Measurements from ENCODE around the gene ST6GALNAC3. TPM values are rescaled to one million over a fixed set of nuclear protein-coding genes. Genes with fewer than 3 reads are reported as not detected.

The ST6GALNAC3 gene
- total RNA-seq, 2 experiments from 2014 or later: 0.21 to 0.44 TPM

DNA sequence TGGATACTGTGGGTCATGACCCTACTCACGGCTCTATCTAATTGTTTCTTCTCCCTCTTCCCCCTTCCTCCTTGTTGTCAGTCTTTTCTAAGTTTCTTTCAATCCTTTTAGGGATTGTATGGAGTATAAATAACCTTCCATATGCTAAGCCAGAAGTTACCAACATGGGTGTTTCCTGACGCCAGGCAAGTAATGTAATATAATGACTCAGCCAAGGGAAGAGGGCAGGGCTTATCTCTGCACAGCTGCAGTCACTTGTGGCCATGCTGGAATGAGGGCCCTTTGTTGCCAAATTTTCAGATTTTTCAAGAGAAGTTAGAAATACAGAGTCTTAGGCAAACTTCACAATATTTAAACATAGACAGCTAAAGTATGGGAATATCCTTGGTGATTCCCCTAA lies 194.6 kb downstream of the ST6GALNAC3 start:
- CTCF ChIA-PET: interaction anchor here (1.1 kb wide), 1 partner anchor 16 kb away, joined by 5 read pairs; no protein-coding TSS in a partner anchor
- POLR2A ChIA-PET: no interaction called here

DNA sequence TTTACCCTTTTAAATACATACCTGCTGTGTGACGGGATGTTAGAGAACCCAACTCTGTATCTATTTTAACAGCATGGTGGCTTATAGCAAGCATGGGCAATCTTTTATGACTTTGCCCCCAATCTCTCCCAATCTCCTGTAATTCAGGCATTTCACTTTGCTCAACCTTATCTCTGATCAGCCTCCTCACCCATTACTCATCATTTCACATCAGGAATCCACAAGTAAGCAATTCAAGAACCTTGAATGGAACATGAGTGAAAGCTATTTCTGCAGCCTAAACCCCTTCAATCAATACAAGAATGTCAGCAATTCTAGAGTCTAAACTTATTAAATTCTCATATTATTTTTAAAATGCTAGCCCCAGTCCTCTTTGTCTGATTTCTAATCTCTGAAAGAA lies 199.8 kb downstream of the ST6GALNAC3 start:
- POLR2A ChIA-PET: no interaction called here
- CTCF ChIA-PET: no interaction called here

DNA sequence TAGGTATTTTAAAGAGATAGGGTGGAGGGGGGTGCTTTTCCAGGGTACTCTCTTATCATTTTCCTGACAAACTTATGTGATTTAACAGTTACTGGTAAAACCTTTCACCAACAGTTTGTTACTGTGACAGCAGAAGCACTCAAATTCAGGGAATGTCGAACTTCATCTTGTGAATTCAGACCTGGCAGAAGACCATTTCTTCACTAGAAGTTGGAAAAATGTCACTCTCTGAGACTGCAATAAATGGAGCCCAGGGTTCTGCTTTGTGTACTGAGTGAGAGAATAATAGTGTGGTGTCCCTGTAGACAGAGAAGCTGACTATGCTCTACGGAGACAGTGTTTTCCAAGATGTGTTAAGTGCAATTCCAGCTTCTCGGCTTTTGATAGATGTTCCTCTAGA lies 200.2 kb downstream of the ST6GALNAC3 start:
- ChIA-PET CTCF (no interaction called here), POLR2A (no interaction called here)

DNA sequence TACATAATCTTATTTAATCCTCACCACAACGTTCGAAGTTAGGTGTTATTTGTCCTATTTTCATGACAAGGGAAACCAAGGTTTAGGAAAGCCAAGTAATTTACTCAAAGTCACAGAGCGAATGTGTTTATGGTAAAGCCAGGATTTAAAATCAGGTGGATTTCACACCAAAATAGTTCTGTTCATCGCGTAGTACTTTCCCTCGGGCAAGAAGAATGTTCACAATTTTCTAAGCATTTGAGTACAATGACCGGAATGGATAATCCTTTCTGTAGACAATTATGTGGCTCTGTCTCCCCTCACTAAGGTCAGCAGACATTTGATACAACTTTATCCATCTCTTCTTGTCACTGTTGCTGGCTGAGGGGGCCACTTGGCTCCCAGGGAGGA lies 204.2 kb downstream of the ST6GALNAC3 start:
- POLR2A ChIA-PET: no interaction called here
- CTCF ChIA-PET: no interaction called here

DNA sequence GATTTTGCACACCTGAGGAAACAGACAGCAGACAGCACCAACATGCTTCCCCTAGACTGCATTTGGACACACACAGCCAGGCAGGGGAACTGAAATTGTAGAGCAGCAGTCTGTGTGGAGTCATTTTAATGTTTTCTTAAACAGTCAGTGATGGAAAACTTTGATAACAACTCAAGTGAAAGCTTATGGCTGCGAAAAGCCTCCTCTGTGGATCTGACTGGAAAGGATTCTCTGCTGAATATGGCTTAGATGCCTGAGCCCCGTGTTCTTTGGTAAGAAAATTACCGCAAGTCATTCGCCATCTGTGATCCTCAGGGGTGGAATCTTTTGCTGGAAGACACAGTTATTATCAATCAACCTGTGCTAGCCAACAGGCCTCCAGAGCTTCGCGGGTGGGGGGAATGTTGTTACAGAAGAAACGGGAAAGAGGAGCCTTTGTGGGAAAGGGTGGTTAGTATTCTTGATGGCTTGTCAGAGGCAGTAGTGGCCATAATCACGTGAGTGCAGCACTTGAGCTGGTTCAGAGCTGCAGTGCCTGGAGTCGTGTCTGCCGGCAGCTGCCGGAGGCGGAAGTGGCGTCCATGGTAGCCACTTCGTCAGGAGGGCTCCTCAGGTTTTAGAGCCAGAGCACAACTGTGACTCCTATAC lies 204.7 kb downstream of the ST6GALNAC3 start:
- POLR2A ChIA-PET: no interaction called here
- CTCF ChIA-PET: no interaction called here

DNA sequence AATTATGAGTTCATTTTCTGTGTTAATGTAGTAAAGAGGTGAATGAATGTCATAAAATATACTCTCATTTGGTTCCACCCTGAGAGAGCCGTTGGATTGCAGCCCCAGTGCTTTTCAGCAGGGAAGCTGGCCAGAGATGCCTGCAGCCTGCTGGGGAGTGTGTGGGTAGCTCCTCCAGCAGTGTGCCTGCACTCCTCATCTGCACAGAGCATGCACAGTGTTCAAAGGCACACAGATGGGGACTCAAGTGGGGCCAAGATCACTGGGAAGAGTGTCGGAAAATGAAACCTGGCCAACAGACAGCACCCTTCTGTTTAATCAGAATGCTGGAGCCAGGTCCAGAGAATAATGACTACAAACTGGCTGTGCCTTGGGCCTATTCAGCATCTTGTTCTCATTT lies 206.8 kb downstream of the ST6GALNAC3 start:
- POLR2A ChIA-PET: no interaction called here
- CTCF ChIA-PET: no interaction called here

DNA sequence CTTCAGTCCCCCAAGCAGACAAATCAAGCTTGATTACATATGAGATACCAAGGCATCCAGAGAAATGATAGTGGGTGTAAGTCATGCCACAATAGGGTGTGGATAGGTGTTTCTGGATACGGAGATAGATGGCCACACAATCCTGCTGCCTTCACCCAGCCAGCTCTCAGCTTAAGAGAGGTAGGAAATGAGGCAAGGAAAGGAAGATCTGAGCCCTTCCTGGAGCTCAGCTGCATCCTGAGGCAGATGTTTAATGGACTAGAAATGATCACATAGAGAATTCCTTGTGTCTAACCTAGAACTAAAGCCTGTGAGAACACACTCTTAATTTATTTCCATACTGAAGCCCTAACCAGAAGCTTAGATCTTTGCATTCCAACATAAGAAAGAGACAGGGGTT lies 210.3 kb downstream of the ST6GALNAC3 start:
- POLR2A ChIA-PET: no interaction called here

DNA sequence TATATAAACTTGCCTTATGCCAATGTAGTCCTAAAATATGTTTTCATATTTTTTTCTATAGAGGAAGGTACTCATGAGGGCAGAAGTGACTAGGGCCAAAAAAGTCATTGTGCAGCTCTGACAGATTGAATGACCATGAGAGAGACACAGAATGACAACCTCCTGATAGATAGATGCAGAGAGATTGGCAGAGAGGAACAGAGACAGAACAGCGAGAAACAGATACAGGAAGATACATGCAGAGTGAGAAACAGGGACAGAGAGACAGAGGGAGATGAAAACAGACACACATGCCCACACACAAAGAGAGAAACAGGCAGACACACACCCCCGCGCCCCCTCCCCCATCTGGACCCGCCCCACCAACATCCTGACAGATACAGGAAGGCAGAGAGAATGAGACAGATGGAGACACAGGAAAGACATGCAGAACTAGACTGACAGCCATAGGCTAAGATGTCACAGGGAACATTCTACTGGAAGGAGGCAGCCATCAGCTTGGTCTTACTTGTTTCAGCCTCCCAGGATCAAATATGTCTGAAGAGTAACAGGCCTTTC lies 211.1 kb downstream of the ST6GALNAC3 start:
- ChIA-PET POLR2A (no interaction called here), CTCF (interaction anchor here (0.7 kb wide), 1 partner anchor 16 kb away, joined by 5 read pairs; no protein-coding TSS in a partner anchor)

More for the DNA sequence above, 210.3 kb downstream of the ST6GALNAC3 start:
- CTCF ChIA-PET: no interaction called here

DNA sequence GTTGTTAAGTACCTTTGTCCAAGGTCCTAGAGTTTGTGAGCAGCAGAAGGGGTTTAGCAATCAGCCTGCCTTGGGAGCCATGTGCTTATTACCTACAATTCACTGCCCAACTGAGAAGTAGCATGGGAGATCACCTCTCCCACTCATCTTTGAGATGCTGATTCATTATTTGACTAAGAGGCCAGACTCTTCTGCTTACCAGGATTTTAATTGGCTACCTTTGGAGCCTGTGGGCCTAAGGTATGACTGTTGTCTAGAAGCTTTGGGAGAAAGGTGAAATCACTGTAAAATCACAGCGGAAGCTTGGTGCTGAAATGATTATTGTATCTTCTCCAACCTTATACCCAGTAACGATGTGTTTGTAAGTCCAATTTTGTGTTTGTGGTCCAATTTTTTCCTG lies 213.4 kb downstream of the ST6GALNAC3 start:
- ChIA-PET POLR2A (no interaction called here), CTCF (no interaction called here)

DNA sequence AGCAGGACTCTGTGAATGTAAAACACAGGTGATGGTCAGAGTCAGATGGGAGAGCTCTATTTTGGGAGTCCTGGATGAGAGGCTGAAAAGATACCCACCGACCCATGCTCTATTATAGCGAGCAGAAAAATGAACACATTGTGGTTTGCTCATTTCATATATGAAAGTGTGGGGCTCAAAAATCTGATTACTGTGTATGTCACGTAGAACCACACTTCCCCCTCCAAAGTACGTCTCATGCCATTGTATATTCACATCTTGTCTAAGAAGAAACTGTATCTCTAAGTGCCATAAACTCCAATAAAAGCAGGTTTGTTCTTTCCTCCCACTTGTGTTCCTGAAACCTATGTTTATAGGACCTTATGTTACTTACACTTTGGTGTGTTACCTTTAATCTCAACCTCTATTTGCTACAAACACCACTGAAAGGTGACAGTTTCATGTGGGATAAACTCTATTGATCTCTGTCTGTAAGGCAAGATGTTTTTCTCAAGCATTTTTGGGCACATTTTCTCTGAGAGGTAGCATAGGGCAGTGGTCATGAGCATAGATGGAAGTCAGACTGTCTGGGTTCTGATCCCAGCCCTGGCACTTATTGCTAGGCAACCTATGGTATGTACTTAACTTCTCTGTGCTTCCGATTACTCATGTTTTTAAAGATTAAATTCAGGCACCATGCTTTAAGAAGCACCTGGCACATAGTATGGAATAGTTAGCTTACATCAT lies 214.4 kb downstream of the ST6GALNAC3 start:
- ChIA-PET POLR2A (no interaction called here), CTCF (no interaction called here)

DNA sequence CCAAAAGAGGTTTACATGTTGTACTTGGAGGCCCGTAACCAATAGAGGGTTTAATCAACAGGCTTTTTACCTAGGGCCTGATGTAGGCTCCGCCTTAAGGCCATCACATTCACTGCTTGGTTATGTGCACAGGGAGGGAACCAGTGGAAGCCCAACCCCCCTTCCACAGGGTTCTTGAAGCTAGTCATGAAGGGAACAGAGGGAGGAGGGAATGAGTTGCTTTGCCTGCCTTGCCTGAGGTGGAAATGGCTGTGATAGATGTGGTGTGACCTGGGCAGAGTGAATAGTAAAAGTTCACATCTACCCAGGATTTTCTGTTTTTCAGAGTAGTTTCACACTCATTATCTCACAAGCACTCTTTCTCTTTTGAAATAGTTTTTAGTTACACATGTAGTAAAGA lies 215.1 kb downstream of the ST6GALNAC3 start:
- POLR2A ChIA-PET: no interaction called here
- CTCF ChIA-PET: no interaction called here

DNA sequence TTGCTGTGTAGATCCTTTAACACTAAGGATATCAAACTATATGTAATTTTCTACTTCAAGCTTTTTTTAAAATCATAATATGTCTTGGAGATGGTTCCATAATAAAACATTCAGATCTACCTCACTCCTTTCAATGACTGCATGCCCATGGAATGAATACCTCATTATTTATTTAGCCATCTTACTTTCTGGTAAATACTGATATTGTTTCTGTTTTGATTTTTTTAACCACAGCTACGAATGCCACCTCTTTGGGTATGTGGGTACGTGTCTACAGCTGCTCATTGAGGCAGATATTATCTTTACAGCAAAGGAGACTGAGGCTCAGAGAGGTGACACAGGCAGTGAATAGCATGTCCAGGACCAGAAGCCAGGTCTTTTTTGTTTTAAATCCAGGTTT lies 215.7 kb downstream of the ST6GALNAC3 start:
- ChIA-PET POLR2A (no interaction called here), CTCF (no interaction called here)

DNA sequence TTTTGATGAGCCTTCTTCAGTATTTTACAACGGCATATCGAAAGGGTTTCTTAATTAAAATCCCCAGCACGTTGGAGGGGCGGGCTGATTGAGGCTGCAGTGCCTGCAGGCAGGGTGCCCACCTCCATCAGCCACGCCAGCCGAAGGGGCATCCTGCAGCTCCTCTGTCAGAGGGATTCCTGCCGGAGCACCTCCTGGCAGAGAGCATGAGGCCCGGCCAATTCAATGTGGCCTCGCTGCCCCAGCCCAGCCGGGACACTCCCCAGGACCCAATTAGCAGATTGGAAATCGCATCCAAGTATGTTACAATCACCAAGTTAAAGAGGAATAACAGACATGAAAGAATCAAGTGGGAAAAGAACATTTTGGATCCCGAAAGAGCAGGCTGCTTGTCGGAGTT lies 216.6 kb downstream of the ST6GALNAC3 start:
- POLR2A ChIA-PET: no interaction called here
- CTCF ChIA-PET: no interaction called here

DNA sequence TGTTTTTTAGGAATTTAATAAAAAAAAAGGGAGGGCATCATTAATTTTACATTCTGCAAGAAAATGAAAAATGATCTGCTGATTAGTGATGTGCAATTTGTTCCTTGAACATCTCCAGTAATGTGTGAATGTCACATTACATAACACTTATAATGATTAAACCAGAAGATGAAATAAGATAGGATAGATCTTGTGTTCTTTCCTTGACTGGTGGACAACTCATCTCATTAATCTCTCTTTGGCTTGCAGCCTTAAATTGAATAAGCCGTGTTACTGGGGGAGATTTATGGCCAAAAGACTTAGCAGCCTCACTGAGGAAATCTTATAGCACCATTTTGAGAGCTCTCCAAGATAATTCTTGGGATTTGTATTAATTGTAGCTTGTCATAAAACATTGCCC lies 217.2 kb downstream of the ST6GALNAC3 start:
- POLR2A ChIA-PET: no interaction called here
- CTCF ChIA-PET: no interaction called here

DNA sequence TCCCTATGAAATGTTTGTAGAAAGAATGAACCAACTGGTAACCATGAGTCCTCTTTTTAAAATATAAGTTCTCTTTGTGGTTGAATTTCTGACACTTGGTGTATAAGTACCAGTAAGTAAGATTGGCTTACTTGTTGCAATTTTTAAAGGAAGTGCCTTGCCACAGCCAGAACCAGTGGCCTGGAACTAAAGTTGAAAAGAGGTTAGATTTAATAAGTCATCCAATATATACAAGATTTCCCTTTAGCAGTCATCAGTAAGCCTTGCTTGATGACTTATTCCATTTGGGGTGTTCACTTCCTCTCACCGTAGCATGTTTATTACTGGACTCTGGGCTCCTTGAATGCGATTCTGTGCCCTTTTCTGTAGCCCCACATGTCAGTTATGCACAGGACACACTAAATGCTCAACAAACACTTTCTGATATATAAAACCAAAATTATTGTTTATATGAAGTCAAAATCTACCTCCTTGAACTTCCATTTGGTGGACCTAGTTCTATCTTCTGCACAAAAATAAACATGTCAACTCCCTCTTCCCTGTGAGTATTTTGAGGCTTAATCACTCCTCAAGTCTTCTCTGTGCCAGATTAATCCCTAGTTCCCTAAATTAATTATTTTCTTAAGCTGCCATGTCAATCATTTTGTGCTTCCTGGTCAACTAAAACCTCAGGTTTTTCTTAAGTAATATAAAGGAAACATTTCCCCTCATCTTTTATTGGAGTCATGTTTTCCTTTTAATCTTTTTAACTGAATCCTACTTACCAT lies 218.1 kb downstream of the ST6GALNAC3 start:
- ChIA-PET CTCF (no interaction called here), POLR2A (no interaction called here)

DNA sequence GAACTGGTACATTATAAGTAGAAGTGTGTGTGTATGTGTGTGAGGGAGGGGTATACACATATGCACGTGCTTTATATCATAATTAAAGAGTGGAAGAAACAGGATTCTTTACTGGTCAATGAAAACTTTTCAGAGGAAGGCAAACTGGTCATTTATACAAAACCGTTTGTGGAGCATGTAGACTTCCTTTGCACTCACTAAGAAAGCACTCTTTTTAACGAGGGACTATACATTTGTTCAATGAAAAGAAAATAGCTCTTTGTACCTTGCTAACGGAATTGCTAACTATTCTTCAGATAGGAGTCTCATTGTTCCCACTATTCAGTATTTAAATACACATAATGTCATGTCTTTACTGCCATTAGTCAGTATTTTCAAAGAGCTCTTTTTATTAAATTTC lies 219.3 kb downstream of the ST6GALNAC3 start:
- ChIA-PET CTCF (no interaction called here), POLR2A (no interaction called here)

DNA sequence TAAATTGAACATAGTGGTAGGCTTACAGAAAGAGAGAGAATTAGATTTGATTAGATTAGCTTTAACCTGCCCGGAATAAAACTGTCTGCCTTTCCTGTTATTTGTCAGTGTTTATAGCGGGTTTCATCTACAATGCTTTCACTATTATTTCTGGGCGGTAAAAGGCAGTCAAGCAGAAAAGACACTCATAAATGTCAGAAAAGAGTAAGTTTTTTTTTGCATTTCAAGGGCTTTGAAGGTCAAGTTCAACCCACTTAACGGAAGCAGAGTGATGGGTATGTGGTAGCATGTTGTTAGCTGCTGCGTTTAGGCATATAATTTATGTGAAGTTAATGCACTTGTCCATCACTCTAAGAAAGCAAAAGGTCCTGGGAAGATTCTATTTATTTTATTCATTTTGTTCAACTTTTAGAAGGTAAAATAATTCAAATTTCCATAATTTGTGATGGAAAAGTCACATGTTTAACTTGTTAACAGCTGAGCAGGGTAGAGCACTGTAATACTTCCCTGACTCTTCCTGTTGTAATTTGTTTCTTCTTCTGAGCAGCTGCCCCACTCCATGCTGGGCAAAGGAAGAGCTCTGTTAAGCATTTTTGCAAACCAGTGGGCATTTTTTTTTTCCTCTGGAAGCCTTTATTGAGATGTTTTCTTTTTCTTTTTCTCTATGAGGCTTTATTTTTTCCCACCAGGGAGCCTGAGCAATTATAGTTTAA lies 220.1 kb downstream of the ST6GALNAC3 start:
- ChIA-PET POLR2A (no interaction called here), CTCF (no interaction called here)

DNA sequence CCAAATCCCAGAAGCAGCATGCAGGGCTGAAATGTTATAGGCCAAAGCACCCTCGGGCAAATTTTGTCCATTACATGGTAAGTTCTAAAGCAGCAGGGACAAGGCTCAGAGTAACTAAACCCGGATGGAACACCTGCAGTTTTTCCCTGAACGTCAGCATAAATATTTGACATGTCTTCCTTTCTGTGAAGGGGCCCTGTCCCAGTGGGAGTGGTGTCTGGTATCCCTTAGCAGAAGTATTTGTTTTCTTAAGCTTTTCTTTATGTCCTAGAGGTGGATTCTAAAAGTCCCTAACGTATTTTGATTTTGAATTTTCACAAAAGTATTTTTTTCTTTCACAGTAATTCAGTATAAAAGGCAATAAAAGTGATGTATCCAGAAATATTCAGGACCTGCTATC lies 223.9 kb downstream of the ST6GALNAC3 start:
- ChIA-PET POLR2A (no interaction called here), CTCF (no interaction called here)

DNA sequence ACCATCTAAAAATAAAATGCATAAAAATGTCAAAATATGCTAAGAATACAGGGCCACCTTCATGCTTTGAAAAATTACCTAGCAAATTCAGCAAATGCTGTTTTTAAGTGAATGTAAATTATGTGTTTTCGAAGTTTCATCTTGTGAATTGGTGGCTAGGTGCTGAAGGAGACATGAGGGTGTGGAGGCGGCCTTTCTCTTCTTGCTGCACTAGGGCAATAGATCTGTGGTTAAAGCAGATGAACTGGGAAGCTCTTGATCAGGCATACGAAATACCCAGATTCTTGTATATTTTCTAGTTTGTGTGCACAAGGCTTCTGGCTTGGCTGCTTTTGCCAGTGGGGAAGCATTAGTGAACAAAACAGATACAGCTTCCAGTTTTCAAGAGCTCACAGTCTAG lies 224.5 kb downstream of the ST6GALNAC3 start:
- POLR2A ChIA-PET: no interaction called here

DNA sequence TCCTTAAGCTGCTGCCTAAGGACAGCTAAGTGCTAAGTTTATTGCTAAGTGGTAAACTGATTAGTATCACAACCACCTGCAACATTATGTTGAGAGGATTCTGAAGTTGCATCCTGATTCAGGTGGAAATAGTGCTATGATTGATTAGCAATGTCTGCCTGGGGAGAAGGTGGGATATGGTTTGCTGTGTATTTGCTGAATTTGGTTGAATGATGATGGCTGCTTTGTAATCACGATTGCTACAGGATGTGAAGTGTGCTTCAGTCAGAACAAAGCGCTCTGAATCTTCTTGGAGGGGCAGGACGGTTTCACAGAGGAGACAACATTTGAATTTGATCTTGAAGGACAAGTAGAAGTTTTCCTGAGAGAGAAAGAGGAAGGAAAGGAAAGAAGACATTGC lies 226.0 kb downstream of the ST6GALNAC3 start:
- POLR2A ChIA-PET: no interaction called here
- CTCF ChIA-PET: no interaction called here

More for the DNA sequence above, 224.5 kb downstream of the ST6GALNAC3 start:
- CTCF ChIA-PET: no interaction called here
